H1 (cell line): ENCODE results near the gene HS6ST1. TPM values are rescaled to one million over a fixed set of nuclear protein-coding genes. Genes with fewer than 3 reads are reported as not detected.

Experiments
- CTCF ChIA-PET: fragments of 300-600 bp; sonication (Branson Sonifier 250); formaldehyde crosslinking; loops from one replicate; lab custom pipeline; 2021; ENCODE audit not compliant: partially characterized antibody; lab: Charles Lee
- POLR2A ChIA-PET: fragments of 300-600 bp; sonication (Branson Sonifier 250); formaldehyde crosslinking; loops from one replicate; lab custom pipeline; 2021; ENCODE audit warnings: inconsistent platforms; ENCODE audit not compliant: partially characterized antibody; lab: Charles Lee
- DNase-seq, 2 experiments: peaks; one replicate each; pipeline versions ENCODE4 v3.0.0 to v3.0.0-alpha.2; 2010 to 2022; ENCODE audit warnings: low spot score in 2 of 2, low read depth in 1 of 2, mixed read lengths in 1 of 2
- FAIRE-seq: peaks from 2 replicates; lab custom pipeline; 2011; peaks lifted over from hg19 to GRCh38; lab: Jason Lieb, UNC
- H2AFZ ChIP-seq: 2 replicates; pipeline ENCODE4 v1.8.1; 2012; ENCODE audit warnings: low read length, inconsistent platforms
- H2AK5ac ChIP-seq: 2 replicates; pipeline ENCODE4 v1.6.1; 2013; ENCODE audit warnings: low read depth, low read length
- H2BK120ac ChIP-seq: replicated peaks from 2 replicates; pipeline ENCODE3; 2013; ENCODE audit warnings: low read depth, low read length, inconsistent platforms
- H2BK12ac ChIP-seq: 2 replicates; pipeline ENCODE4 v1.6.1; 2013; ENCODE audit warnings: low read depth, low read length
- H2BK15ac ChIP-seq: 2 replicates; pipeline ENCODE4 v1.6.1; 2013; ENCODE audit warnings: low read length
- H2BK20ac ChIP-seq: 2 replicates; pipeline ENCODE4 v1.6.1; 2013; ENCODE audit warnings: low read length
- H2BK5ac ChIP-seq: 2 replicates; pipeline ENCODE4 v1.6.1; 2013; ENCODE audit warnings: low read depth, low read length
- H3K14ac ChIP-seq: 2 replicates; pipeline ENCODE4 v1.6.1; 2013; ENCODE audit warnings: inconsistent platforms; ENCODE audit not compliant: insufficient read length
- H3K18ac ChIP-seq: 2 replicates; pipeline ENCODE4 v1.6.1; 2013; ENCODE audit warnings: low read length; ENCODE audit errors: extremely low read depth
- H3K23ac ChIP-seq: 2 replicates; pipeline ENCODE4 v1.6.1; 2013; ENCODE audit warnings: inconsistent platforms; ENCODE audit not compliant: insufficient read length
- H3K23me2 ChIP-seq: 2 replicates; pipeline ENCODE4 v1.6.1; 2013; ENCODE audit warnings: low read depth, low read length
- H3K27ac ChIP-seq: 2 replicates; pipeline ENCODE4 v1.6.1; 2011; ENCODE audit warnings: low read depth, low read length, inconsistent platforms
- H3K27me3 ChIP-seq, 4 experiments: replicated peaks in 1 of 4; 1 replicate in 1 of 4; 2 replicates in 3 of 4; pipeline versions ENCODE4 v1.6.1 to v1.8.1; 2011 to 2013; ENCODE audit warnings: low read length in 3 of 4, mild to moderate bottlenecking in 3 of 4, inconsistent platforms in 2 of 4, mixed read lengths in 2 of 4, moderate library complexity in 1 of 4; ENCODE audit not compliant: control insufficient read depth in 3 of 4, insufficient read depth in 3 of 4; ENCODE audit errors: extremely low read depth in 1 of 4
- H3K36me3 ChIP-seq, 4 experiments: 2 replicates each; pipeline versions ENCODE4 v1.6.1 to v1.8.1; 2011 to 2013; ENCODE audit warnings: mild to moderate bottlenecking in 4 of 4, low read length in 3 of 4, moderate library complexity in 2 of 4, control low read depth in 1 of 4, inconsistent platforms in 1 of 4; ENCODE audit not compliant: insufficient read depth in 4 of 4, control insufficient read depth in 2 of 4
- H3K4ac ChIP-seq: replicated peaks from 2 replicates; pipeline ENCODE3; 2013; ENCODE audit warnings: low read length, low read depth, mixed read lengths, inconsistent platforms; ENCODE audit not compliant: insufficient read length
- H3K4me1 ChIP-seq, 4 experiments: replicated peaks in 1 of 4; 1 replicate in 1 of 4; 2 replicates in 3 of 4; pipeline versions ENCODE4 v1.6.1 to v1.8.1; 2011 to 2013; ENCODE audit warnings: low read length in 3 of 4, inconsistent platforms in 2 of 4, mixed read lengths in 1 of 4; ENCODE audit not compliant: insufficient read depth in 4 of 4, control insufficient read depth in 3 of 4
- H3K4me2 ChIP-seq, 2 experiments: 2 replicates each; pipeline versions ENCODE4 v1.6.1 to v1.8.1; 2011 to 2013; ENCODE audit warnings: low read depth in 2 of 2, low read length in 2 of 2, control low read depth in 1 of 2, inconsistent platforms in 1 of 2, mild to moderate bottlenecking in 1 of 2; ENCODE audit not compliant: insufficient read depth in 1 of 2
- H3K4me3 ChIP-seq, 4 experiments: fragments of 200-600, 300-600 bp in 1 of 4; sonication (generic), shearing (Covaris generic), sonication (Bioruptor Twin) in 1 of 4; 2 replicates each; pipeline versions ENCODE4 v1.5.1 to v1.8.1; 2011 to 2016; ENCODE audit warnings: low read length in 4 of 4, low read depth in 3 of 4, control low read depth in 2 of 4, inconsistent platforms in 2 of 4, mild to moderate bottlenecking in 2 of 4, mixed read lengths in 1 of 4, moderate library complexity in 1 of 4; ENCODE audit not compliant: insufficient read depth in 2 of 4; ENCODE audit errors: extremely low read depth in 1 of 4
- H3K56ac ChIP-seq: replicated peaks from 2 replicates; pipeline ENCODE3; 2013; ENCODE audit warnings: low read depth, mild to moderate bottlenecking, mixed read lengths, low read length, inconsistent platforms; ENCODE audit not compliant: insufficient read length
- H3K79me1 ChIP-seq: 2 replicates; pipeline ENCODE4 v1.6.1; 2013; ENCODE audit warnings: low read depth, low read length, control low read depth
- H3K79me2 ChIP-seq, 2 experiments: 2 replicates each; pipeline versions ENCODE4 v1.6.1 to v1.8.1; 2012 to 2013; ENCODE audit warnings: low read length in 2 of 2, mild to moderate bottlenecking in 2 of 2, inconsistent platforms in 1 of 2; ENCODE audit not compliant: insufficient read depth in 2 of 2, control insufficient read depth in 1 of 2
- H3K9ac ChIP-seq, 4 experiments: replicated peaks in 1 of 4; 1 replicate in 1 of 4; 2 replicates in 3 of 4; pipeline versions ENCODE4 v1.6.1 to v1.8.1; 2011 to 2013; ENCODE audit warnings: low read depth in 3 of 4, low read length in 3 of 4, control low read depth in 2 of 4, mild to moderate bottlenecking in 2 of 4, moderate library complexity in 2 of 4, inconsistent platforms in 1 of 4; ENCODE audit errors: extremely low read depth in 1 of 4
- H3K9me3 ChIP-seq, 2 experiments: 2 replicates each; pipeline versions ENCODE4 v1.6.1 to v1.8.1; 2012 to 2013; ENCODE audit warnings: mild to moderate bottlenecking in 2 of 2, moderate library complexity in 2 of 2, control low read depth in 1 of 2, inconsistent platforms in 1 of 2, low read depth in 1 of 2, low read length in 1 of 2, mixed read lengths in 1 of 2; ENCODE audit not compliant: insufficient read depth in 2 of 2
- H4K20me1 ChIP-seq, 2 experiments: replicated peaks in 1 of 2; 2 replicates each; pipeline versions ENCODE3 to v1.8.1; 2011 to 2013; ENCODE audit warnings: inconsistent platforms in 2 of 2, low read length in 2 of 2, mild to moderate bottlenecking in 1 of 2; ENCODE audit not compliant: insufficient read depth in 2 of 2, control insufficient read depth in 1 of 2
- H4K5ac ChIP-seq: 2 replicates; pipeline ENCODE4 v1.6.1; 2013; ENCODE audit warnings: low read length, low read depth, mixed read lengths, inconsistent platforms; ENCODE audit not compliant: insufficient read length
- H4K8ac ChIP-seq: 2 replicates; pipeline ENCODE4 v1.8.0; 2013; ENCODE audit warnings: mild to moderate bottlenecking, moderate library complexity, low read length, inconsistent platforms; ENCODE audit not compliant: insufficient read depth; ENCODE audit errors: extremely low read depth
- H4K91ac ChIP-seq: replicated peaks from 2 replicates; pipeline ENCODE3; 2013; ENCODE audit warnings: low read length, mixed read lengths, inconsistent platforms; ENCODE audit not compliant: insufficient read length
- BCL11A ChIP-seq, 2 experiments: IDR thresholded peaks; one replicate each; pipeline ENCODE4 v1.6.1; 2011; ENCODE audit warnings: low read depth in 2 of 2, low read length in 2 of 2, mild to moderate bottlenecking in 2 of 2
- CBX5 ChIP-seq: fragments of 300-800, 300-1000 bp; sonication (generic); IDR thresholded peaks from 2 replicates; pipeline ENCODE4 v1.7.1; 2016; ENCODE audit warnings: antibody characterized with exemption, low read length, low read depth
- CBX8 ChIP-seq: fragments of 300-800, 300-1000 bp; sonication (generic); IDR thresholded peaks from 2 replicates; pipeline ENCODE4 v1.7.1; 2016; ENCODE audit warnings: low read depth, low read length, borderline replicate concordance
- EP300 ChIP-seq, 2 experiments: IDR thresholded peaks; 1 replicate in 1 of 2; 2 replicates in 1 of 2; pipeline ENCODE4 v1.6.1; 2011 to 2012; ENCODE audit warnings: low read depth in 2 of 2, low read length in 2 of 2, mild to moderate bottlenecking in 2 of 2, borderline replicate concordance in 1 of 2, inconsistent platforms in 1 of 2, moderate library complexity in 1 of 2
- GTF2F1 ChIP-seq: IDR thresholded peaks from 2 replicates; pipeline ENCODE4 v1.6.1; 2012; ENCODE audit warnings: low read depth, low read length, improper control_type of control experiment, borderline replicate concordance
- JUN ChIP-seq: IDR thresholded peaks from 2 replicates; pipeline ENCODE4 v1.6.1; 2011; ENCODE audit warnings: low read depth, mild to moderate bottlenecking, improper control_type of control experiment, low read length
- NRF1 ChIP-seq: IDR thresholded peaks from 2 replicates; pipeline ENCODE4 v1.6.1; 2011; ENCODE audit warnings: mild to moderate bottlenecking, low read depth, low read length, improper control_type of control experiment
- SIRT6 ChIP-seq: IDR thresholded peaks from one replicate; pipeline ENCODE4 v1.7.1; 2012; ENCODE audit warnings: low read length, inconsistent platforms
- SIX5 ChIP-seq: IDR thresholded peaks from 2 replicates; pipeline ENCODE4 v1.6.1; 2011; ENCODE audit warnings: mild to moderate bottlenecking, low read depth, low read length
- TBP ChIP-seq: IDR thresholded peaks from 2 replicates; pipeline ENCODE4 v1.6.1; 2011; ENCODE audit warnings: low read depth, low read length, improper control_type of control experiment
- WGBS, 2 experiments: shearing (Covaris generic) in 1 of 2; methylation state at CpG; one replicate each; pipeline versions ENCODE4 v1.1.6 to v1.1.7; 2013 to 2015; ENCODE audit warnings: low lambda C conversion rate in 2 of 2, mixed read lengths in 2 of 2, inconsistent platforms in 1 of 2, low coverage in 1 of 2, missing lambda C conversion rate in 1 of 2; ENCODE audit not compliant: insufficient replicate concordance in 2 of 2, insufficient coverage in 1 of 2, insufficient read length in 1 of 2; ENCODE audit errors: extremely low coverage in 1 of 2, missing lambda C conversion rate in 1 of 2; 5-methylcytosine and 5-hydroxymethylcytosine counted together
- polyA plus RNA-seq, 7 experiments: library from polyadenylated mRNA; depleted of rRNA in 3 of 7; stranded (reverse) in 5 of 7; unstranded in 2 of 7; fragments of >200 nt in 5 of 7; fragments of 200-250 nt in 2 of 7; gene quantifications; 1 replicate in 5 of 7; 2 replicates in 1 of 7; 4 replicates in 1 of 7; pipeline versions ENCODE4 v1.2.1 to v1.2.3, GENCODE V29; 2011 to 2013; ENCODE audit warnings: missing spikeins in 2 of 7, mixed read lengths in 2 of 7
- total RNA-seq: library from RNA; stranded (reverse); fragmentation: NEBNext Ultra II Directional; extraction: Animal tissue kit (Norgen Biotek cat#: 25700); gene quantifications from 2 replicates; pipeline ENCODE4 v1.2.1, GENCODE V29; 2021

Gene HS6ST1
- total and polyA plus RNA-seq, 2 of the 8 experiments (the other 6 are each of a cell fraction or from before 2014, with no cell fraction given) = 37.4 to 74.6 TPM

DNA sequence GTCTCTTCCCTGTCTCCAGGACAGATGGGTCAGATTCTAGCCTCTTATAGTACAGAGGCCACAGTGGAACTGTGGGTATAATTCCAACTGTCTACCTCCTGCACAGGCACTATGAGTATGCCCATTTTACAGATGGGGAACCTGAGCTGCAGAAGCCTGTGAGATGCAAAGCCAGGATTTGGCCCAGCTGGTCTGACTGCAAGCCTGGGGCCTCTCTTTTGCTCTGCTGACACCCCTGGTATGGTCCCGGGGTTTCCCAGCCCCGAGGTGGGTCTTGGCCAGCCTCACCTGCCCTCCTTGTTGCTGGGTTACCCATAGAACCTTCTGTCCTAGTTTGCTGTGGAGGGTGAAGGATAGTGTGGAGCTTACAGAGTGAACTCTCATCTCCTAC is 9.8 kb downstream of the HS6ST1 start:
- Histone ChIP-seq H3K18ac (no peak overlapping the region), H3K4me3 (no peak overlapping the region), H2BK15ac (no peak overlapping the region), H3K14ac (no peak overlapping the region), H3K4ac (no peak overlapping the region), H3K9me3 (no peaks in the 10 kb centered on the region), H3K27ac (no peak overlapping the region), H3K27me3 (no peaks in the 10 kb centered on the region), H4K20me1 (peaks cover 71 to 86% of the 10 kb centered on the region in 2 experiments), H3K23me2 (no peaks in the 10 kb centered on the region), H3K79me1 (peaks cover 61% of the 10 kb centered on the region), H3K56ac (no peak overlapping the region), H2AFZ (no peak overlapping the region), H2BK12ac (no peak overlapping the region), H4K5ac (no peak overlapping the region), H3K4me2 (no peak overlapping the region), H2BK5ac (no peak overlapping the region), H2BK120ac (no peak overlapping the region), H2AK5ac (no peak overlapping the region), H3K23ac (no peak overlapping the region), H2BK20ac (no peak overlapping the region), H3K79me2 (peaks cover 67 to 100% of the 10 kb centered on the region in 2 experiments), H3K4me1 (peaks cover 0 to 44% (median 25%) of the 10 kb centered on the region in 4 experiments; a peak in 6 of 7 replicates), H3K9ac (no peak overlapping the region), H4K91ac (no peak overlapping the region), H3K36me3 (peaks cover 0 to 4% (median 0%) of the 10 kb centered on the region in 4 experiments; a peak in 2 of 8 replicates), H4K8ac (no peak overlapping the region)
- TF ChIP-seq BCL11A (IDR thresholded peaks at IDR 0.05; ENCODE audit: low read depth in 2 of 2, low read length in 2 of 2) (no peak), TBP (no peak), SIRT6 (no peak), GTF2F1 (no peak), SIX5 (no peak), JUN (no peak), CBX8 (no peak), EP300 (IDR thresholded peaks at IDR 0.05; ENCODE audit: borderline replicate concordance in 1 of 2, low read depth in 2 of 2, low read length in 2 of 2) (no peak), NRF1 (no peak), CBX5 (no peak)
- FAIRE-seq (no peak), DNase-seq (no peak)
- ChIA-PET POLR2A (interaction anchor here (0.8 kb wide), 1 partner anchor 194 kb away, joined by 3 read pairs; no protein-coding TSS in a partner anchor), CTCF (interaction anchor here (0.5 to 1.6 kb wide), 5 partner anchors 8 to 124 kb away, joined by 3 to 7 read pairs (median 3); no protein-coding TSS in a partner anchor)
- WGBS, 2 experiments = 83% methylated on average over 2 of the region's 2 CpGs; no CpG with 5 or more reads in 1 of the 2 experiments
